Heart left ventricle (tissue), 13 donors: ENCODE data around the gene ACSL6.

Experiments used
- CTCF ChIP-seq, 12 donors: fragments of 200-600 bp; sonication (generic) in 4 of 12; IDR thresholded peaks; one replicate each; pipeline versions ENCODE4 v1.5.0 to v1.8.0; 2018 to 2022; ENCODE audit warnings: antibody characterized with exemption in 12 of 12, mild to moderate bottlenecking in 5 of 12
- POLR2A ChIP-seq, 2 donors: fragments of 450-650 bp; IDR thresholded peaks; one replicate each; pipeline ENCODE4 v1.6.1; 2017; ENCODE audit warnings: antibody characterized with exemption in 2 of 2, mild to moderate bottlenecking in 2 of 2, moderate library complexity in 2 of 2
- donor health status: ischemic (EF 13 %, LVEDD 7.1; RV severe dilation, severe dysfunction).
- donor health status: DM: no; HTN: yes; CAD: no.
- donor health status: DM: no; HTN: no; CAD: no.
- donor health status: ischemic (EF 25% LVEDD 6.9; RV normal size, moderate dysfunction).
- donor health status: ischemic (EF 25% LVEDD 5.7; RV mildly dilated, moderate dysfunction).
- donor health status: ischemic (EF 35%, LVEDD 5.7; RV mildly dilated, moderate dysfunction).
- donor health status: nonischemic (EF 11% LVEDD 7.7; RV severe dilation, severe dysfunction).
- donor health status: DM: yes; HTN: yes; CAD: no.
- donor health status: PGD.
- donor health status: ischemic (EF 29% LVEDD 5.4; RV normal size, mild dysfunction).
- donor health status: nonischemic (EF 23%, LVEDD 6.1; RV moderate dilation, normal function).

GRCh38 chr5:131926168-131926567, 85.3 kb downstream of the ACSL6 start:
- TF ChIP-seq CTCF (IDR thresholded peaks at IDR 0.05) = no peak
- TF ChIP-seq POLR2A (IDR thresholded peaks at IDR 0.05) = no peak
